ENCODE results near the gene LINC01488.

Gene LINC01488

DNA sequence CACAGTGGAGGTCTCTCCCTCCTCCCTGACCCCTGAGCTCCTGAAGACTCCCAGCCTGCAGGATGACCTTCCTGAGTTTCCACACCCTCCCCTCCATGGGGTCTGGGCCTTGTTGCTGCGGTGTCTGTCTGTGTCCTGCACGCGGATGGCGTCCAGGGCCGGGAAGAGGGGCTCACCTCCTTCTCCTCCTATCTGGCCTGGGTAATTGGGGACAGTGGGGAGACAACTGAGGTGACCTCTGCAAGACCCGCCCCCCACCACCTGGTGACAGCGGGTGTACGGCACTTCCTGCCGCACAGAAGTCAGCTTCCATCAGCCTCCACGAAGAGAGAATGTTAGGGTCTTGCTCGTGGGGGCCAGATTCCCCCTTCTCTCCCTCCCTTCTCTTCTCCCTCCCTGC, 31.7 kb downstream of the LINC01488 start:
- 91% methylated on average over 11 of the region's 11 CpGs for WGBS
- peak overlapping the region; percentile 1 for H2BK15ac ChIP-seq (ENCODE audit: low read depth, poor library complexity, severe bottlenecking)

GRCh38 chr11:69513663-69514224, 32.3 kb downstream of the LINC01488 start:
- H3K79me1 ChIP-seq (replicated peaks; ENCODE audit: low read length, poor library complexity, severe bottlenecking), result no peaks in the 10 kb centered on the region
- H2AK5ac ChIP-seq (ENCODE audit: low read length, severe bottlenecking), result no peak overlapping the region
- H2AFZ ChIP-seq (ENCODE audit: low read depth, low read length), result no peak overlapping the region
- no peak overlapping the region for H3K18ac ChIP-seq (ENCODE audit: low read depth in 1 of 2, low read length in 2 of 2)
- no peak overlapping the region for H3K4ac ChIP-seq (ENCODE audit: low read depth in 1 of 2, low read length in 2 of 2)
- H2BK120ac ChIP-seq (ENCODE audit: low read depth, low read length), result no peak overlapping the region
- no peak overlapping the region for H3K23ac ChIP-seq (ENCODE audit: low read length in 2 of 2)
- peaks cover 0 to 7% of the 10 kb centered on the region in 2 experiments for H3K27me3 ChIP-seq (ENCODE audit: control insufficient read depth in 1 of 2, insufficient read depth in 1 of 2, low read length in 2 of 2)
- no peak overlapping the region for H2BK15ac ChIP-seq (ENCODE audit: low read depth, poor library complexity, severe bottlenecking)
- no peak overlapping the region for H3K27ac ChIP-seq (ENCODE audit: low read length, poor library complexity, severe bottlenecking)
- H4K91ac ChIP-seq (ENCODE audit: low read length), result no peak overlapping the region
- no peaks in the 10 kb centered on the region for H3K36me3 ChIP-seq (ENCODE audit: control insufficient read depth in 1 of 2, insufficient read depth in 2 of 2, low read depth in 1 of 2, low read length in 2 of 2)
- H3K4me1 ChIP-seq (ENCODE audit: control insufficient read depth, insufficient read depth, low read depth, low read length), result peaks cover 12% of the 10 kb centered on the region
- H3K4me3 ChIP-seq (ENCODE audit: insufficient read depth in 1 of 2, low read depth in 1 of 2, low read length in 2 of 2), result no peak overlapping the region
- no peak overlapping the region for H3K9ac ChIP-seq (ENCODE audit: low read length)
- peaks cover 9% of the 10 kb centered on the region for H3K9me3 ChIP-seq (ENCODE audit: control insufficient read depth, low read length)
- H4K8ac ChIP-seq (ENCODE audit: low read length), result no peak overlapping the region
- H3K4me2 ChIP-seq (ENCODE audit: low read length, poor library complexity, severe bottlenecking), result no peak overlapping the region
- no peak for DNase-seq
- H2BK5ac ChIP-seq (ENCODE audit: low read depth, low read length, poor library complexity, severe bottlenecking), result no peak overlapping the region
- no peak overlapping the region for H2BK12ac ChIP-seq (ENCODE audit: low read length in 2 of 2)
- WGBS, result 97% methylated on average over 12 of the region's 12 CpGs
- H3K14ac ChIP-seq (ENCODE audit: low read length in 2 of 2), result no peak overlapping the region

More for the DNA sequence above, 31.7 kb downstream of the LINC01488 start:
- H2AFZ ChIP-seq (ENCODE audit: low read depth, low read length), result no peak overlapping the region
- no peak overlapping the region for H3K27ac ChIP-seq (ENCODE audit: low read length, poor library complexity, severe bottlenecking)
- H3K27me3 ChIP-seq (ENCODE audit: control insufficient read depth in 1 of 2, insufficient read depth in 1 of 2, low read length in 2 of 2), result peaks cover 0 to 7% of the 10 kb centered on the region in 2 experiments
- no peak overlapping the region for H2BK120ac ChIP-seq (ENCODE audit: low read depth, low read length)
- peak overlapping the region; percentile 2 for H4K91ac ChIP-seq (ENCODE audit: low read length)
- H2BK12ac ChIP-seq (ENCODE audit: low read length in 2 of 2), result no peak overlapping the region
- no peak overlapping the region for H3K4me3 ChIP-seq (ENCODE audit: insufficient read depth in 1 of 2, low read depth in 1 of 2, low read length in 2 of 2)
- H3K14ac ChIP-seq (ENCODE audit: low read length in 2 of 2), result peak overlapping the region in 1 of 2 experiments; percentile 8
- no peak overlapping the region for H3K23ac ChIP-seq (ENCODE audit: low read length in 2 of 2)
- DNase-seq, result no peak
- no peak overlapping the region for H2BK5ac ChIP-seq (ENCODE audit: low read depth, low read length, poor library complexity, severe bottlenecking)
- H3K4me2 ChIP-seq (ENCODE audit: low read length, poor library complexity, severe bottlenecking), result no peak overlapping the region
- no peak overlapping the region for H3K4ac ChIP-seq (ENCODE audit: low read depth in 1 of 2, low read length in 2 of 2)
- peaks cover 7% of the 10 kb centered on the region for H3K9me3 ChIP-seq (ENCODE audit: control insufficient read depth, low read length)
- no peaks in the 10 kb centered on the region for H3K36me3 ChIP-seq (ENCODE audit: control insufficient read depth in 1 of 2, insufficient read depth in 2 of 2, low read depth in 1 of 2, low read length in 2 of 2)
- H3K79me1 ChIP-seq (replicated peaks; ENCODE audit: low read length, poor library complexity, severe bottlenecking), result no peaks in the 10 kb centered on the region
- no peak overlapping the region for H3K18ac ChIP-seq (ENCODE audit: low read depth in 1 of 2, low read length in 2 of 2)
- H4K8ac ChIP-seq (ENCODE audit: low read length), result no peak overlapping the region
- H2AK5ac ChIP-seq (ENCODE audit: low read length, severe bottlenecking), result no peak overlapping the region
- H3K9ac ChIP-seq (ENCODE audit: low read length), result no peak overlapping the region
- peaks cover 12% of the 10 kb centered on the region for H3K4me1 ChIP-seq (ENCODE audit: control insufficient read depth, insufficient read depth, low read depth, low read length)

- H3K9me3 ChIP-seq (ENCODE audit: control insufficient read depth, low read length), result peaks cover 10% of the 10 kb centered on the region
- no peak overlapping the region for H2BK5ac ChIP-seq (ENCODE audit: low read depth, low read length, poor library complexity, severe bottlenecking)
- H4K91ac ChIP-seq (ENCODE audit: low read length), result no peak overlapping the region
- peak overlapping the region in 1 of 2 experiments; percentile 9 for H3K14ac ChIP-seq (ENCODE audit: low read length in 2 of 2)
- H3K18ac ChIP-seq (ENCODE audit: low read depth in 1 of 2, low read length in 2 of 2), result no peak overlapping the region
- peaks cover 6% of the 10 kb centered on the region for H3K4me1 ChIP-seq (ENCODE audit: control insufficient read depth, insufficient read depth, low read depth, low read length)
- H3K23ac ChIP-seq (ENCODE audit: low read length in 2 of 2), result no peak overlapping the region
- H3K79me1 ChIP-seq (replicated peaks; ENCODE audit: low read length, poor library complexity, severe bottlenecking), result no peaks in the 10 kb centered on the region
- H2BK12ac ChIP-seq (ENCODE audit: low read length in 2 of 2), result no peak overlapping the region
- H3K4me3 ChIP-seq (ENCODE audit: insufficient read depth in 1 of 2, low read depth in 1 of 2, low read length in 2 of 2), result no peak overlapping the region
- H2BK15ac ChIP-seq (ENCODE audit: low read depth, poor library complexity, severe bottlenecking), result no peak overlapping the region
- H3K4ac ChIP-seq (ENCODE audit: low read depth in 1 of 2, low read length in 2 of 2), result no peak overlapping the region
- no peak overlapping the region for H2BK120ac ChIP-seq (ENCODE audit: low read depth, low read length)
- peaks cover 0 to 10% of the 10 kb centered on the region in 2 experiments for H3K27me3 ChIP-seq (ENCODE audit: control insufficient read depth in 1 of 2, insufficient read depth in 1 of 2, low read length in 2 of 2)
- H4K8ac ChIP-seq (ENCODE audit: low read length), result no peak overlapping the region
- H3K4me2 ChIP-seq (ENCODE audit: low read length, poor library complexity, severe bottlenecking), result no peak overlapping the region
- H2AK5ac ChIP-seq (ENCODE audit: low read length, severe bottlenecking), result no peak overlapping the region
- H3K9ac ChIP-seq (ENCODE audit: low read length), result no peak overlapping the region
- H3K27ac ChIP-seq (ENCODE audit: low read length, poor library complexity, severe bottlenecking), result no peak overlapping the region
- H2AFZ ChIP-seq (ENCODE audit: low read depth, low read length), result no peak overlapping the region
- DNase-seq, result no peak
- no peaks in the 10 kb centered on the region for H3K36me3 ChIP-seq (ENCODE audit: control insufficient read depth in 1 of 2, insufficient read depth in 2 of 2, low read depth in 1 of 2, low read length in 2 of 2)
- 89% methylated on average over 5 of the region's 5 CpGs for WGBS
Measured at GRCh38 chr11:69514771-69515170, 33.3 kb downstream of the LINC01488 start.

DNA sequence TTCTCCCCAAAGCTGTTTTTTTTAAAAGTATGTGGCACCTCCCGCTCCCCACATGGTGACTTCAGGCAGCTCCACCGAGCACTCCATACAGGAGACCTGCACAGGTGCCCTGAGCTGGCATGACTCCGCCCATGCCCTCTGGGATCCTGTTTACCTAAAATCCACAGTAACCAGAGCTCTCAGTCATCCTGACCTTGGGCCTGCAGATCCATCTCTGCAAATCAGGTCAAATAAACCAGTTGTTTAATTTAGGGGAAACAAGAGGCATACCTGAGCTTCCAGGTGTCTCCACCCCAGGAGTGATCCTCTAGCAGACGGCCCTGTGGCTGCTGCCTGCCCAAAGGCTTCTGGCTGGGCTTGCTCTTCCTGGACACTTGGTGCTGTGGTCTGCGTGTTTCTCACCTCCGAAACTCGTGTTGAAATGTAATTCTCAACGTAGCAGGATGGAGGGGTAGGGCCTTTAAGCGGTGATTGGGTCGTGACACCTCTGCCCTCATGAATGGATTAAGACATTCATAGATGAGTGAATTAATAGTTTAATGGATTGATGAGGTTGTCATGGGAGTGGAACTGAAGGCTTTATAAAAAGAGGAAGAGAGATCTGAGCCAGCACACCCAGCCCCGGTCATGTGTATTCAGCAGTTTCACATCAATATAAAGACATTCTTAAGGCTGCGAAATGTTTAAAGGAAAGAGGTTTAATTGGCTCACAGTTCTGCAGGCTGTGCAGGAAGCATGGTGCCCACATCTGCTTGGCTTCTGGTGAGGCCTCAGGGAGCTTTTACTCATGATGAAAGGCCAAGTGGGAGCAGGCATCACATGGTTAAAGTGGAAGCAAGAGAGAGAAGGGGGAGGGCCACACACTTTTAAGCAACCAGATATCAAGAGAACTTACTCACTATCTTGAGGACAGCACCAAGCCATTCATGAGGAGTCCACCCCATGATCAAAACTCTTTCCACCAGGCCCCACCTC, 34.1 kb downstream of the LINC01488 start:
- Histone ChIP-seq H3K4me1 (ENCODE audit: control insufficient read depth, insufficient read depth, low read depth, low read length) (peaks cover 2% of the 10 kb centered on the region), H3K4me2 (ENCODE audit: low read length, poor library complexity, severe bottlenecking) (no peak overlapping the region), H3K23ac (ENCODE audit: low read length in 2 of 2) (no peak overlapping the region), H2AFZ (ENCODE audit: low read depth, low read length) (no peak overlapping the region), H3K4ac (ENCODE audit: low read depth in 1 of 2, low read length in 2 of 2) (no peak overlapping the region), H2AK5ac (ENCODE audit: low read length, severe bottlenecking) (no peak overlapping the region), H4K91ac (ENCODE audit: low read length) (no peak overlapping the region), H3K79me1 (replicated peaks; ENCODE audit: low read length, poor library complexity, severe bottlenecking) (no peaks in the 10 kb centered on the region), H4K8ac (ENCODE audit: low read length) (no peak overlapping the region), H3K27me3 (ENCODE audit: control insufficient read depth in 1 of 2, insufficient read depth in 1 of 2, low read length in 2 of 2) (peaks cover 0 to 12% of the 10 kb centered on the region in 2 experiments), H2BK120ac (ENCODE audit: low read depth, low read length) (no peak overlapping the region), H3K4me3 (ENCODE audit: insufficient read depth in 1 of 2, low read depth in 1 of 2, low read length in 2 of 2) (no peak overlapping the region), H3K36me3 (ENCODE audit: control insufficient read depth in 1 of 2, insufficient read depth in 2 of 2, low read depth in 1 of 2, low read length in 2 of 2) (no peaks in the 10 kb centered on the region), H3K14ac (ENCODE audit: low read length in 2 of 2) (no peak overlapping the region), H3K9ac (ENCODE audit: low read length) (no peak overlapping the region), H2BK12ac (ENCODE audit: low read length in 2 of 2) (peak overlapping the region in 1 of 2 experiments; percentile 12), H2BK5ac (ENCODE audit: low read depth, low read length, poor library complexity, severe bottlenecking) (no peak overlapping the region), H3K18ac (ENCODE audit: low read depth in 1 of 2, low read length in 2 of 2) (no peak overlapping the region), H3K27ac (ENCODE audit: low read length, poor library complexity, severe bottlenecking) (no peak overlapping the region), H2BK15ac (ENCODE audit: low read depth, poor library complexity, severe bottlenecking) (no peak overlapping the region), H3K9me3 (ENCODE audit: control insufficient read depth, low read length) (peaks cover 10% of the 10 kb centered on the region)
- DNase-seq, result no peak
- WGBS, result 94% methylated on average over 12 of the region's 12 CpGs
